ENCODE data around the gene FAM50B.

FAM50B gene

GRCh38 chr6:3847521-3847920, 1.7 kb upstream of the FAM50B start:
- ChIA-PET POLR2A (interaction anchor here (1.6 to 2.2 kb wide), 2 partner anchors 36 to 102 kb away, joined by 5 read pairs; no protein-coding TSS in a partner anchor), CTCF (interaction anchor here (0.7 to 6.9 kb wide), 15 partner anchors 9 to 218 kb away, joined by 3 to 91 read pairs (median 6); no protein-coding TSS in a partner anchor)
- TF ChIP-seq, protein P1, sequence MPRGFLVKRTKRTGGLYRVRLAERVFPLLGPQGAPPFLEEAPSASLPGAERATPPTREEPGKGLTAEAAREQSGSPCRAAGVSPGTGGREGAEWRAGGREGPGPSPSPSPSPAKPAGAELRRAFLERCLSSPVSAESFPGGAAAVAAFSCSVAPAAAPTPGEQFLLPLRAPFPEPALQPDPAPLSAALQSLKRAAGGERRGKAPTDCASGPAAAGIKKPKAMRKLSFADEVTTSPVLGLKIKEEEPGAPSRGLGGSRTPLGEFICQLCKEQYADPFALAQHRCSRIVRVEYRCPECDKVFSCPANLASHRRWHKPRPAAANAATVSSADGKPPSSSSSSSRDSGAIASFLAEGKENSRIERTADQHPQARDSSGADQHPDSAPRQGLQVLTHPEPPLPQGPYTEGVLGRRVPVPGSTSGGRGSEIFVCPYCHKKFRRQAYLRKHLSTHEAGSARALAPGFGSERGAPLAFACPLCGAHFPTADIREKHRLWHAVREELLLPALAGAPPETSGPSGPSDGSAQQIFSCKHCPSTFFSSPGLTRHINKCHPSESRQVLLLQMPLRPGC (tag by site-specific recombination; IDR thresholded peaks at IDR 0.05) = no peak
- TF ChIP-seq ZNF223 (tag by site-specific recombination; IDR thresholded peaks at IDR 0.05) (no peak), ZNF10 (tag by site-specific recombination; IDR thresholded peaks at IDR 0.05) (no peak), ZBTB26 (tag by site-specific recombination; optimal IDR thresholded peaks at IDR 0.05) (no peak), ZNF626 (tag by site-specific recombination; IDR thresholded peaks at IDR 0.05) (no peak), ZNF354C (tag by site-specific recombination; IDR thresholded peaks at IDR 0.05; ENCODE audit: borderline replicate concordance, low read depth) (no peak), OVOL3 (tag by site-specific recombination; IDR thresholded peaks at IDR 0.05) (no peak), ZNF658 (tag by site-specific recombination; IDR thresholded peaks at IDR 0.05) (no peak), ZNF23 (tag by site-specific recombination; IDR thresholded peaks at IDR 0.05; ENCODE audit: borderline replicate concordance) (no peak), ZNF549 (tag by site-specific recombination; IDR thresholded peaks at IDR 0.05) (no peak), HOXD13 (CRISPR knock-in tag; IDR thresholded peaks at IDR 0.05; ENCODE audit: borderline replicate concordance) (no peak), ZNF292 (tag by site-specific recombination; IDR thresholded peaks at IDR 0.05; ENCODE audit: borderline replicate concordance, low read depth) (no peak), ZNF530 (tag by site-specific recombination; IDR thresholded peaks at IDR 0.05; ENCODE audit: low read depth) (no peak), ZNF426 (tag by site-specific recombination; IDR thresholded peaks at IDR 0.05) (no peak), ZNF544 (tag by site-specific recombination; IDR thresholded peaks at IDR 0.05) (no peak), ZNF843 (tag by site-specific recombination; IDR thresholded peaks at IDR 0.05) (no peak), ZNF121 (tag by site-specific recombination; IDR thresholded peaks at IDR 0.05) (no peak)
- TF ChIP-seq, protein P2, sequence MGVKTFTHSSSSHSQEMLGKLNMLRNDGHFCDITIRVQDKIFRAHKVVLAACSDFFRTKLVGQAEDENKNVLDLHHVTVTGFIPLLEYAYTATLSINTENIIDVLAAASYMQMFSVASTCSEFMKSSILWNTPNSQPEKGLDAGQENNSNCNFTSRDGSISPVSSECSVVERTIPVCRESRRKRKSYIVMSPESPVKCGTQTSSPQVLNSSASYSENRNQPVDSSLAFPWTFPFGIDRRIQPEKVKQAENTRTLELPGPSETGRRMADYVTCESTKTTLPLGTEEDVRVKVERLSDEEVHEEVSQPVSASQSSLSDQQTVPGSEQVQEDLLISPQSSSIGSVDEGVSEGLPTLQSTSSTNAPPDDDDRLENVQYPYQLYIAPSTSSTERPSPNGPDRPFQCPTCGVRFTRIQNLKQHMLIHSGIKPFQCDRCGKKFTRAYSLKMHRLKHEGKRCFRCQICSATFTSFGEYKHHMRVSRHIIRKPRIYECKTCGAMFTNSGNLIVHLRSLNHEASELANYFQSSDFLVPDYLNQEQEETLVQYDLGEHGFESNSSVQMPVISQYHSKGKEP (tag by site-specific recombination; IDR thresholded peaks at IDR 0.05) = no peak
- no peaks in the 10 kb centered on the region for H3K4me1 ChIP-seq (ENCODE audit: control insufficient read depth, insufficient read depth, low read length)
- H3K9me3 ChIP-seq (ENCODE audit: control insufficient read depth, insufficient read depth, low read depth, low read length) = no peaks in the 10 kb centered on the region
- H3K27ac ChIP-seq (ENCODE audit: extremely low read depth, low read depth, low read length) = no peak overlapping the region
- H3K4me3 ChIP-seq (ENCODE audit: low read depth, low read length) = no peak overlapping the region
- H3K36me3 ChIP-seq (ENCODE audit: control insufficient read depth in 2 of 2, insufficient read depth in 1 of 2, low read length in 2 of 2) = peaks cover 0 to 9% of the 10 kb centered on the region in 2 experiments; a peak in 1 of 3 replicates

GRCh38 chr6:3848380-3848779, 793 bp upstream of the FAM50B start:
- no peak overlapping the region for H3K27ac ChIP-seq (ENCODE audit: extremely low read depth, low read depth, low read length)
- no peaks in the 10 kb centered on the region for H3K9me3 ChIP-seq (ENCODE audit: control insufficient read depth, insufficient read depth, low read depth, low read length)
- no peaks in the 10 kb centered on the region for H3K4me1 ChIP-seq (ENCODE audit: control insufficient read depth, insufficient read depth, low read length)
- H3K36me3 ChIP-seq (ENCODE audit: control insufficient read depth in 2 of 2, insufficient read depth in 1 of 2, low read length in 2 of 2) = peaks cover 0 to 9% of the 10 kb centered on the region in 2 experiments; a peak in 1 of 3 replicates
- ChIA-PET POLR2A (interaction anchor here (0.8 to 2.2 kb wide), 9 partner anchors 14 to 130 kb away, joined by 3 to 9 read pairs (median 6); no protein-coding TSS in a partner anchor), CTCF (interaction anchor here (0.6 to 6.9 kb wide), 68 partner anchors 8 to 1183 kb away, joined by 3 to 91 read pairs (median 5); a partner anchor contains a TSS)
- H3K4me3 ChIP-seq (ENCODE audit: low read depth, low read length) = no peak overlapping the region
- TF ChIP-seq ZNF776 (tag by site-specific recombination; IDR thresholded peaks at IDR 0.05; ENCODE audit: borderline replicate concordance) (no peak), ZNF354C (tag by site-specific recombination; IDR thresholded peaks at IDR 0.05; ENCODE audit: borderline replicate concordance, low read depth) (no peak), ZSCAN23 (tag by site-specific recombination; IDR thresholded peaks at IDR 0.05) (no peak), ZNF24 (tag by site-specific recombination; IDR thresholded peaks at IDR 0.05) (no peak)
